Ectodermal cell (in vitro differentiated cells): Measurements from ENCODE around the gene GPD1L.

Experiments
- H3K27ac ChIP-seq: 2 replicates; pipeline ENCODE4 v1.7.0; 2013; ENCODE audit warnings: mild to moderate bottlenecking, low read depth, low read length; ENCODE audit not compliant: insufficient read depth, poor library complexity, severe bottlenecking
- H3K27me3 ChIP-seq: 2 replicates; pipeline ENCODE4 v1.7.0; 2013; ENCODE audit warnings: mild to moderate bottlenecking, low read length; ENCODE audit not compliant: insufficient read depth, control insufficient read depth, poor library complexity, severe bottlenecking
- H3K36me3 ChIP-seq: one replicate; pipeline ENCODE4 v1.7.0; 2013; ENCODE audit warnings: low read length; ENCODE audit not compliant: control insufficient read depth, insufficient read depth
- H3K4me1 ChIP-seq: one replicate; pipeline ENCODE4 v1.7.0; 2013; ENCODE audit warnings: low read length; ENCODE audit not compliant: control insufficient read depth, insufficient read depth
- H3K4me3 ChIP-seq: 2 replicates; pipeline ENCODE4 v1.7.0; 2013; ENCODE audit warnings: low read depth, low read length, control low read depth; ENCODE audit not compliant: insufficient read depth
- H3K9me3 ChIP-seq: 2 replicates; pipeline ENCODE4 v1.7.0; 2013; ENCODE audit warnings: mild to moderate bottlenecking, low read length, moderate library complexity; ENCODE audit not compliant: control insufficient read depth
- WGBS, 2 experiments: methylation state at CpG; one replicate each; pipeline ENCODE4 v1.1.7; 2013; ENCODE audit warnings: missing lambda C conversion rate in 2 of 2; 5-methylcytosine and 5-hydroxymethylcytosine counted together

Gene GPD1L

DNA sequence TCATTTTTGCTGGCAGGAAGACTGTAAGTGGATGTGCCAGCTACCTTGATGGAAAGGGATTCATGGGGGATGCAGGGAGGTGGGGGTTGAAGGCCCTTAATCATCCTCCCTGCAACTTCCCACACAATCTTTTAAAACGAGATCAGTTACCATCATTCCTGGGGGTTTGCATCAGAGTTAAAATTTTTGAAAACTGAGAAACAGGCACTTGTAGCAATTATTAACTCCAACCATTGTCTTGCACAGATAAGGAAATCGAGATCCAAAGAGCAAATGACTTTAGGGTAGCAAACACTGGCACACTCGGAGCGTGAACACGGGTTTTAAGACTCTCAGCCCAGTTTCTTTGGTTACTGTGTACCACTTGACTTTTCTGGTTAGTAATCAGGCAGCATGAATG is 41.9 kb downstream of the GPD1L start:
- Histone ChIP-seq H3K36me3 (no peaks in the 10 kb centered on the region), H3K27ac (no peak overlapping the region), H3K27me3 (no peaks in the 10 kb centered on the region), H3K9me3 (no peaks in the 10 kb centered on the region), H3K4me3 (no peak overlapping the region), H3K4me1 (peaks cover 8% of the 10 kb centered on the region)
- WGBS, 2 experiments: 81 to 90% methylated on average over 5 of the region's 5 CpGs

- Histone ChIP-seq H3K4me3 (no peak overlapping the region), H3K4me1 (no peaks in the 10 kb centered on the region), H3K36me3 (no peaks in the 10 kb centered on the region), H3K27me3 (no peaks in the 10 kb centered on the region), H3K9me3 (no peaks in the 10 kb centered on the region), H3K27ac (no peak overlapping the region)
- 94 to 97% methylated on average over 12 of the region's 12 CpGs for WGBS, 2 experiments
Observed at GRCh38 chr3:32153414-32154204, 47.2 kb downstream of the GPD1L start.

DNA sequence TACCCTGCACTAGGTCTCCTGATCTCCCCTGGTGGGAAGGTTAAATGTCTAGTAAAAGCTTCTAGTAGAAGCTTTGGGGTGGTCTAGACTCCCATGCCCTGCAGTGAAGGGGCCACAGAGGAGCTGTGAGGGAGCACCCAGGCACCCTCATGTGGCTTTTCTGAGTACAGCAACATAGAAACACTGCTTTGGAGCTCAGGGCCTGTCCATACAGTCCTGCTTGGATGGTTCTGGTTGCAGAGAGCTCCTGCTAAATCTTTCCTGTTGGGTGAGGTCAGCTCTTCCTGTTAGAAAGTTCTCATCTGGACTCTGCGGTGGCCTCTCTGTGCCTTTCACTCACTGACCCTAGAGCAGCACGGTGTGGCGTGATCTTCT is 47.8 kb downstream of the GPD1L start:
- H3K4me1 ChIP-seq: no peaks in the 10 kb centered on the region
- H3K36me3 ChIP-seq: no peaks in the 10 kb centered on the region
- no peak overlapping the region for H3K27ac ChIP-seq
- no peak overlapping the region for H3K4me3 ChIP-seq
- no peaks in the 10 kb centered on the region for H3K27me3 ChIP-seq
- H3K9me3 ChIP-seq: no peaks in the 10 kb centered on the region
- WGBS, 2 experiments: 95 to 96% methylated on average over 3 of the region's 3 CpGs

- 93 to 97% methylated on average over 3 of the region's 3 CpGs for WGBS, 2 experiments
- Histone ChIP-seq H3K27me3 (no peaks in the 10 kb centered on the region), H3K4me1 (no peaks in the 10 kb centered on the region), H3K9me3 (no peaks in the 10 kb centered on the region), H3K27ac (no peak overlapping the region), H3K36me3 (no peaks in the 10 kb centered on the region), H3K4me3 (no peak overlapping the region)
Observed at GRCh38 chr3:32155117-32155516, 48.7 kb downstream of the GPD1L start.

DNA sequence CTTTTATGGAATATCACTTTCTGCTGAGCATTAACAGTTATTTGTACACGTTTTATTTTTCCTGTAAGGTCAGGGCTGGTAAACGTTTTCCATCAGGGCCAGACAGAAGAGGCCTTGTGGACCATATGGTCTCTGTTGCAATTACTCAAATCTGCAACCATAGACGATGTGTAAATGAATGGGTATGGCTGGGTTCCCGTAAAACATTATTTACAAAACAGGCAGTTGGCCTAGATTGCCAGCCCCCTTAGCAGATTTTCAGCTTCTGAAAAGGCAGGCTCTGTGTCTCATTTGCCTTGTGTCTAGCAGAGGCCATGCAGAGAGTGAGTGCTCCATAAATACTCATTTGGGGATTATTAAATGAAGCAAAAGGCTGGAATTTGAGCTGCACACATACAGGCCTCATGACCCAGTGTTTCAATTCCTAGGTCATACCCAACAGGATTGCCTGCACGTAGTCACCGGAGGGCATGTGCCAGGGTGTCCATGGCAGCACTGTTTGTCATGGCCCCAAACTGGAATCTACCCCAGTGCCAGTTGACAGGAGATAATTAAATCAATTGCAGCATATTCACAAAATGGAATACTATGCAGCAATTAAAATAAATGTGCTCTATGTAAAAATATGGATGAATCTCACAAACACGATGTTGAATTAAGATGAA is 51.3 kb downstream of the GPD1L start:
- no peaks in the 10 kb centered on the region for H3K4me1 ChIP-seq
- WGBS, 2 experiments: 94 to 96% methylated on average over 6 of the region's 7 CpGs
- no peak overlapping the region for H3K27ac ChIP-seq
- no peaks in the 10 kb centered on the region for H3K27me3 ChIP-seq
- H3K4me3 ChIP-seq: no peak overlapping the region
- no peaks in the 10 kb centered on the region for H3K36me3 ChIP-seq
- H3K9me3 ChIP-seq: no peaks in the 10 kb centered on the region

DNA sequence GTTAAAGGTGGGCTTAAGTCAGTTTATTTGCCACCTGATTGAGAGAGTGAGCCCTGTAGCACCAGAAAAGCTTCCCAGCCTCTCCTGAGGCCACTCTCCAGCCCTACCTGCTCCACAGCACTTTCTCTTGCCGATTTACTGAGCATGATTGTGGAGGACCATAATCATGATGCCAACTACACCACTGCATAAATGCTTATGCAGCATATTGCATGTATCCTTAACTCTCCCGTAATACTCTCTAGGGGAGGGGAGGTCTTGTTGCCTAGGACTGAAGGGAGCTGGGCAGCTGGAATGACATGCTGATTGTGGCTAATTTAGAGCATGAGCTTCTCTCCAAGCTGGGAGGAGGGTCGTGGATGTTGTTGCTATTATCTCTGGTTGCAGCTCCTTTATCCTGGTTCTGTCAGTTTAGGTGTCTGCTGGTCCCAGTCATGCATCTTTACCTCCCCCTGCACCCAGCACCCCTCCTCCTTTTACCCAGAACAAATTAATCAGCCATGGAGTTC is 54.3 kb downstream of the GPD1L start:
- Histone ChIP-seq H3K27ac (no peak overlapping the region), H3K4me1 (no peaks in the 10 kb centered on the region), H3K27me3 (no peaks in the 10 kb centered on the region), H3K36me3 (no peaks in the 10 kb centered on the region), H3K4me3 (no peak overlapping the region), H3K9me3 (no peaks in the 10 kb centered on the region)
- WGBS, 2 experiments: 70 to 83% methylated on average over 2 to 3 of the region's 3 CpGs

GRCh38 chr3:32165442-32165841 is 59.0 kb downstream of the GPD1L start:
- Histone ChIP-seq H3K4me1 (no peaks in the 10 kb centered on the region), H3K27ac (no peak overlapping the region), H3K4me3 (no peak overlapping the region), H3K27me3 (no peaks in the 10 kb centered on the region), H3K36me3 (no peaks in the 10 kb centered on the region), H3K9me3 (no peaks in the 10 kb centered on the region)
- 96 to 100% methylated on average over 1 of the region's 1 CpG for WGBS, 2 experiments

- WGBS, 2 experiments: 88 to 98% methylated on average over 4 of the region's 4 CpGs
- Histone ChIP-seq H3K9me3 (no peaks in the 10 kb centered on the region), H3K4me1 (no peaks in the 10 kb centered on the region), H3K27ac (no peak overlapping the region), H3K36me3 (no peaks in the 10 kb centered on the region), H3K27me3 (no peaks in the 10 kb centered on the region), H3K4me3 (no peak overlapping the region)
Observed at GRCh38 chr3:32166654-32167053, 60.2 kb downstream of the GPD1L start.

DNA sequence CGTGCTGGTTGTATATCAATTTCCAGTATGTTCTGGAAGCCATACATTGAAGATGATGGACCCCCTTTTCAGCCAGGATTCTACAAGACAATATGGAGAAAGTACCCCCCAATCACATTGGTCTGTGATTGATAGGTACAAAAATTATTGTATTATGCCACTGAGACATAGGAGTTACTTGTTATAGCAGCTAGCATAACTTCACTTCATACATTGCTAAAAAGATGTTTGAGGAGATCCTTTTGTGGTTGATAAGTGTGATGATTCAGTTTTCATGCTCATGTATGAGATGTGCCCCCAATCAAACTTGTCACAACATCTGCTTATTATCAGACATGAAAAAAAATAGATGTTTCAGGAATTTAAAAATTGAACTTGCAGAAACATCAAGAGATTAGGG is 66.0 kb downstream of the GPD1L start:
- Histone ChIP-seq H3K9me3 (no peaks in the 10 kb centered on the region), H3K36me3 (no peaks in the 10 kb centered on the region), H3K4me1 (no peaks in the 10 kb centered on the region), H3K4me3 (no peak overlapping the region), H3K27ac (no peak overlapping the region), H3K27me3 (no peaks in the 10 kb centered on the region)
- WGBS, 2 experiments: 96 to 100% methylated on average over 1 of the region's 1 CpG

GRCh38 chr3:32175607-32176197 is 69.3 kb downstream of the GPD1L start:
- Histone ChIP-seq H3K4me1 (no peaks in the 10 kb centered on the region), H3K4me3 (no peak overlapping the region), H3K27ac (no peak overlapping the region), H3K27me3 (no peaks in the 10 kb centered on the region), H3K9me3 (no peaks in the 10 kb centered on the region), H3K36me3 (no peaks in the 10 kb centered on the region)
- 11 to 18% methylated on average over 6 of the region's 7 CpGs for WGBS, 2 experiments
